ENCODE measurements around the gene ZNF746. TPM values are rescaled to one million over a fixed set of nuclear protein-coding genes. Genes with fewer than 3 reads are reported as not detected.

Gene ZNF746
- total and polyA plus RNA-seq, 2 of the 13 experiments (the other 11 are each of a cell fraction or from before 2014, with no cell fraction given) = 3.8 to 8.1 TPM

DNA sequence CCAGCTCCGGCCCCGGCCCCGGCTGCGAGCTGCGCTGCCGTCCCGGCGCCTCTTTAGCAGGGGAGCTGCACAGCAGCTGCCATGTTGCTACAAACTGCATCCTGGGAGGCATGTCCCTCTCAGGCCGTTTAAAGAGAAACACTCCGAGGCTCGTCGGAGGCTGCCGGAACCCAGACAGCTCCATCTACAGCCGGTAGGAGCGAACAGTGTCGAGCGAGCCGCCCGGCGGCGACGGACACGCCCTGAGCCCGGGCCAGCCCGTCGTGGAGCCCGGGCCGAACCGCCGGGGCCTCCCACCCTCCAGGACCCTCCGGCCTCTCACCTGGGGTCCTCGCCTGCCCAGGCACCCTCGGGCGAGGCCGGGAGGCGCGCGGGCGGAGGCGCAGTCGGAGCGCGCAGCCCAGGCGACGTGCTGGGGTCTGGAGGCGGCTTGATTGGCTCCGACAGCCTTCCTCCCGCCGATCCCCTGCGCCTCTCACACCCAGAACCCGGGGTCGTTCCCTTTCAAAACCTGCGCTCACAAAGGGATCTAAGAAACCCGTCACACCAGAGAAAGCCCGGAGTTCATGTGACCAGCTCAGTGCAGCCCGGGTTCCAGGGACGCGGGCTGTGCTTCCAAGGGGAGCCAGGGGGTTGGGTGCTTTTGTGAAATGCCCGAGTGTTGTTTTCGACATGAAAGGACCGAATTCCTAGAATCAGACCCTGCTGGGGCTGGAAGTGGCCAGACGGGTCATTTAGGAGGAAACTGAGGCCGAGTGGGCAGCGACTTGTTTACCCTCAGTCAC lies 36.9 kb downstream of the ZNF746 start, which contains the start of gene ZNF777 (continued):
- TF ChIP-seq ZNF75D (CRISPR knock-in tag; IDR thresholded peaks at IDR 0.05; ENCODE audit: borderline replicate concordance) (no peak), ZNF343 (CRISPR knock-in tag; IDR thresholded peaks at IDR 0.05) (no peak), POLR2AphosphoS5 (IDR thresholded peaks at IDR 0.05; ENCODE audit: low read depth, low read length) (peak; percentile 42; the same call in 1 of the 2 replicates), CBX2 (IDR thresholded peaks at IDR 0.05; ENCODE audit: low read depth, low read length) (no peak), CBX2 (CRISPR knock-in tag; IDR thresholded peaks at IDR 0.05; ENCODE audit: low read depth) (no peak), SNAPC2 (CRISPR knock-in tag; IDR thresholded peaks at IDR 0.05) (no peak), RCOR2 (CRISPR knock-in tag; IDR thresholded peaks at IDR 0.05) (no peak), ZNF607 (CRISPR knock-in tag; IDR thresholded peaks at IDR 0.05; ENCODE audit: borderline replicate concordance) (no peak), GATAD2A (CRISPR knock-in tag; IDR thresholded peaks at IDR 0.05) (no peak), ZSCAN31 (CRISPR knock-in tag; IDR thresholded peaks at IDR 0.05; ENCODE audit: low read depth) (peak; percentile 78; the same call in 1 of the 2 replicates), HNRNPH1 (optimal IDR thresholded peaks at IDR 0.05; ENCODE audit: low read depth, low read length) (no peak), KAT8 (CRISPR knock-in tag; IDR thresholded peaks at IDR 0.05) (peak; percentile 46; the same call in 1 of the 2 replicates), AHR (CRISPR knock-in tag; IDR thresholded peaks at IDR 0.05) (peak; percentile 66; the same call in 1 of the 2 replicates), ZBTB7B (CRISPR knock-in tag; IDR thresholded peaks at IDR 0.05) (no peak), HNRNPK (IDR thresholded peaks at IDR 0.05; ENCODE audit: low read depth, low read length, poor library complexity, severe bottlenecking) (no peak), MBD4 (IDR thresholded peaks at IDR 0.05; ENCODE audit: borderline replicate concordance, low read length) (no peak), GLI4 (CRISPR knock-in tag; IDR thresholded peaks at IDR 0.05; ENCODE audit: borderline replicate concordance) (no peak), MTA3 (CRISPR knock-in tag; IDR thresholded peaks at IDR 0.05) (no peak), BRD4 (CRISPR knock-in tag; IDR thresholded peaks at IDR 0.05) (no peak; the same call in 1 of the 2 replicates), KLF11 (CRISPR knock-in tag; IDR thresholded peaks at IDR 0.05) (no peak), ARID2 (CRISPR knock-in tag; IDR thresholded peaks at IDR 0.05; ENCODE audit: borderline replicate concordance) (no peak), ZBTB3 (CRISPR knock-in tag; IDR thresholded peaks at IDR 0.05; ENCODE audit: borderline replicate concordance, low read depth) (0 out of 2 replicates have a peak, but pooled peaks have one; percentile 27), TEAD3 (CRISPR knock-in tag; optimal IDR thresholded peaks at IDR 0.05; ENCODE audit: borderline replicate concordance) (no peak), SRF (IDR thresholded peaks at IDR 0.05; ENCODE audit: low read depth, low read length) (no peak)
- TF ChIP-seq, protein P1, sequence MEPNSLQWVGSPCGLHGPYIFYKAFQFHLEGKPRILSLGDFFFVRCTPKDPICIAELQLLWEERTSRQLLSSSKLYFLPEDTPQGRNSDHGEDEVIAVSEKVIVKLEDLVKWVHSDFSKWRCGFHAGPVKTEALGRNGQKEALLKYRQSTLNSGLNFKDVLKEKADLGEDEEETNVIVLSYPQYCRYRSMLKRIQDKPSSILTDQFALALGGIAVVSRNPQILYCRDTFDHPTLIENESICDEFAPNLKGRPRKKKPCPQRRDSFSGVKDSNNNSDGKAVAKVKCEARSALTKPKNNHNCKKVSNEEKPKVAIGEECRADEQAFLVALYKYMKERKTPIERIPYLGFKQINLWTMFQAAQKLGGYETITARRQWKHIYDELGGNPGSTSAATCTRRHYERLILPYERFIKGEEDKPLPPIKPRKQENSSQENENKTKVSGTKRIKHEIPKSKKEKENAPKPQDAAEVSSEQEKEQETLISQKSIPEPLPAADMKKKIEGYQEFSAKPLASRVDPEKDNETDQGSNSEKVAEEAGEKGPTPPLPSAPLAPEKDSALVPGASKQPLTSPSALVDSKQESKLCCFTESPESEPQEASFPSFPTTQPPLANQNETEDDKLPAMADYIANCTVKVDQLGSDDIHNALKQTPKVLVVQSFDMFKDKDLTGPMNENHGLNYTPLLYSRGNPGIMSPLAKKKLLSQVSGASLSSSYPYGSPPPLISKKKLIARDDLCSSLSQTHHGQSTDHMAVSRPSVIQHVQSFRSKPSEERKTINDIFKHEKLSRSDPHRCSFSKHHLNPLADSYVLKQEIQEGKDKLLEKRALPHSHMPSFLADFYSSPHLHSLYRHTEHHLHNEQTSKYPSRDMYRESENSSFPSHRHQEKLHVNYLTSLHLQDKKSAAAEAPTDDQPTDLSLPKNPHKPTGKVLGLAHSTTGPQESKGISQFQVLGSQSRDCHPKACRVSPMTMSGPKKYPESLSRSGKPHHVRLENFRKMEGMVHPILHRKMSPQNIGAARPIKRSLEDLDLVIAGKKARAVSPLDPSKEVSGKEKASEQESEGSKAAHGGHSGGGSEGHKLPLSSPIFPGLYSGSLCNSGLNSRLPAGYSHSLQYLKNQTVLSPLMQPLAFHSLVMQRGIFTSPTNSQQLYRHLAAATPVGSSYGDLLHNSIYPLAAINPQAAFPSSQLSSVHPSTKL (CRISPR knock-in tag; IDR thresholded peaks at IDR 0.05) = 0 out of 2 replicates have a peak, but pooled peaks have one; percentile 1
- TF ChIP-seq, protein P2, sequence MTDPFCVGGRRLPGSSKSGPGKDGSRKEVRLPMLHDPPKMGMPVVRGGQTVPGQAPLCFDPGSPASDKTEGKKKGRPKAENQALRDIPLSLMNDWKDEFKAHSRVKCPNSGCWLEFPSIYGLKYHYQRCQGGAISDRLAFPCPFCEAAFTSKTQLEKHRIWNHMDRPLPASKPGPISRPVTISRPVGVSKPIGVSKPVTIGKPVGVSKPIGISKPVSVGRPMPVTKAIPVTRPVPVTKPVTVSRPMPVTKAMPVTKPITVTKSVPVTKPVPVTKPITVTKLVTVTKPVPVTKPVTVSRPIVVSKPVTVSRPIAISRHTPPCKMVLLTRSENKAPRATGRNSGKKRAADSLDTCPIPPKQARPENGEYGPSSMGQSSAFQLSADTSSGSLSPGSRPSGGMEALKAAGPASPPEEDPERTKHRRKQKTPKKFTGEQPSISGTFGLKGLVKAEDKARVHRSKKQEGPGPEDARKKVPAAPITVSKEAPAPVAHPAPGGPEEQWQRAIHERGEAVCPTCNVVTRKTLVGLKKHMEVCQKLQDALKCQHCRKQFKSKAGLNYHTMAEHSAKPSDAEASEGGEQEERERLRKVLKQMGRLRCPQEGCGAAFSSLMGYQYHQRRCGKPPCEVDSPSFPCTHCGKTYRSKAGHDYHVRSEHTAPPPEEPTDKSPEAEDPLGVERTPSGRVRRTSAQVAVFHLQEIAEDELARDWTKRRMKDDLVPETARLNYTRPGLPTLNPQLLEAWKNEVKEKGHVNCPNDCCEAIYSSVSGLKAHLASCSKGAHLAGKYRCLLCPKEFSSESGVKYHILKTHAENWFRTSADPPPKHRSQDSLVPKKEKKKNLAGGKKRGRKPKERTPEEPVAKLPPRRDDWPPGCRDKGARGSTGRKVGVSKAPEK (CRISPR knock-in tag; IDR thresholded peaks at IDR 0.05; ENCODE audit: borderline replicate concordance) = peak; percentile 72; the same call in 1 of the 2 replicates
